HCT116 (cell line): ENCODE measurements around the gene GSN. TPM values are rescaled to one million over a fixed set of nuclear protein-coding genes. Genes with fewer than 3 reads are reported as not detected.

ENCODE experiments used
- ATAC-seq: fragments of 200-7000 bp; cut with Tn5 transposase; 2 replicates; pipeline ENCODE4 v1.9.1; 2020; ENCODE audit warnings: mild to moderate bottlenecking, moderate library complexity
- BruUV-seq: library from RNA; stranded (reverse); fragments of 400-500 nt; replicated peaks from 2 replicates; lab custom pipeline; 2021; lab: Mats Ljungman, UMichigan
- CTCF ChIA-PET: fragments of 300-600 bp; sonication (Branson Sonifier 250); formaldehyde crosslinking; loops from one replicate; lab custom pipeline; 2021; ENCODE audit warnings: antibody characterized with exemption; lab: Charles Lee
- POLR2A ChIA-PET: fragments of 300-600, 350-600 bp; sonication (Branson Sonifier 250); formaldehyde crosslinking; loops from one replicate; lab custom pipeline; 2021; ENCODE audit warnings: antibody characterized with exemption; lab: Charles Lee
- RAD21 ChIA-PET, 2 experiments: fragments of 300-600 bp; sonication (Branson Sonifier 250); formaldehyde crosslinking; loops; one replicate each; lab custom pipeline; 2023; ENCODE audit warnings: low total read pairs in 2 of 2; ENCODE audit not compliant: uncharacterized antibody in 2 of 2, unreplicated experiment in 2 of 2, low non-redundant PET in 1 of 2; lab: Charles Lee
- DNase-seq: peaks from one replicate; pipeline ENCODE4 v3.0.0-alpha.2; 2010; ENCODE audit warnings: low read depth, low spot score
- H2AFZ ChIP-seq: fragments of 200-600 bp; shearing (Covaris generic), sonication (generic); 2 replicates; pipeline ENCODE4 v1.6.1; 2017; ENCODE audit warnings: low read depth, mixed run types, mixed read lengths, antibody characterized with exemption, low read length; ENCODE audit not compliant: poor library complexity, severe bottlenecking
- H3K27ac ChIP-seq: 2 replicates; pipeline ENCODE4 v1.5.1; 2012; ENCODE audit warnings: low read depth, low read length
- H3K27me3 ChIP-seq: fragments of 200-600 bp; sonication (generic); 2 replicates; pipeline ENCODE4 v1.6.1; 2016; ENCODE audit warnings: mixed run types, low read length, mixed read lengths; ENCODE audit not compliant: insufficient read depth
- H3K36me3 ChIP-seq, 2 experiments: fragments of 200-500 bp in 1 of 2; fragments of 200-600 bp in 1 of 2; sonication (Bioruptor generic) in 1 of 2; sonication (generic) in 1 of 2; 2 replicates each; pipeline versions ENCODE4 v1.5.1 to v1.6.1; 2014 to 2016; ENCODE audit warnings: low read length in 2 of 2, inconsistent platforms in 1 of 2, mixed read lengths in 1 of 2, mixed run types in 1 of 2; ENCODE audit not compliant: insufficient read depth in 2 of 2, control insufficient read depth in 1 of 2
- H3K4me1 ChIP-seq, 2 experiments: fragments of 200-600 bp in 1 of 2; sonication (generic) in 1 of 2; 2 replicates each; pipeline versions ENCODE4 v1.5.1 to v1.6.1; 2012 to 2017; ENCODE audit warnings: low read length in 2 of 2, inconsistent platforms in 1 of 2, mild to moderate bottlenecking in 1 of 2, mixed read lengths in 1 of 2, mixed run types in 1 of 2, moderate library complexity in 1 of 2; ENCODE audit not compliant: insufficient read depth in 2 of 2, control insufficient read depth in 1 of 2
- H3K4me2 ChIP-seq: fragments of 200-600 bp; sonication (generic); 2 replicates; pipeline ENCODE4 v1.6.1; 2017; ENCODE audit warnings: mixed run types, low read length, mixed read lengths
- H3K4me3 ChIP-seq, 2 experiments: fragments of 200-600 bp in 1 of 2; sonication (generic) in 1 of 2; replicated peaks in 1 of 2; 2 replicates each; pipeline ENCODE4 v1.5.1; 2011 to 2016; ENCODE audit warnings: low read length in 2 of 2, control low read depth in 1 of 2, low read depth in 1 of 2, mild to moderate bottlenecking in 1 of 2, mixed read lengths in 1 of 2, mixed run types in 1 of 2
- H3K79me2 ChIP-seq: fragments of 200-600 bp; sonication (generic); 2 replicates; pipeline ENCODE4 v1.6.1; 2017; ENCODE audit warnings: mild to moderate bottlenecking, mixed run types, low read length, moderate library complexity, mixed read lengths; ENCODE audit not compliant: insufficient read depth
- H3K9ac ChIP-seq: fragments of 200-600 bp; sonication (generic); 2 replicates; pipeline ENCODE4 v1.6.1; 2016; ENCODE audit warnings: low read length, mixed read lengths
- H3K9me2 ChIP-seq: fragments of 200-600 bp; sonication (generic), shearing (Covaris generic); 2 replicates; pipeline ENCODE4 v1.6.1; 2017; ENCODE audit warnings: mixed run types, mild to moderate bottlenecking, moderate library complexity; ENCODE audit not compliant: insufficient read depth
- H3K9me3 ChIP-seq, 2 experiments: fragments of 200-500 bp in 1 of 2; fragments of 200-600 bp in 1 of 2; sonication (Bioruptor generic) in 1 of 2; sonication (generic) in 1 of 2; 2 replicates each; pipeline ENCODE4 v1.6.1; 2014 to 2017; ENCODE audit warnings: low read length in 2 of 2, mixed read lengths in 2 of 2, inconsistent platforms in 1 of 2, low read depth in 1 of 2, mild to moderate bottlenecking in 1 of 2, mixed run types in 1 of 2, moderate library complexity in 1 of 2; ENCODE audit not compliant: control insufficient read depth in 1 of 2, insufficient read depth in 1 of 2
- H4K20me1 ChIP-seq: fragments of 200-600 bp; sonication (generic), shearing (Covaris generic); 2 replicates; pipeline ENCODE4 v1.6.1; 2017; ENCODE audit warnings: mixed run types, mild to moderate bottlenecking, moderate library complexity; ENCODE audit not compliant: insufficient read depth
- CBX3 ChIP-seq: IDR thresholded peaks from 2 replicates; pipeline ENCODE4 v1.6.1; 2012; ENCODE audit warnings: low read depth
- CEBPB ChIP-seq: IDR thresholded peaks from 2 replicates; pipeline ENCODE4 v1.6.1; 2012; ENCODE audit warnings: low read depth
- EZH2phosphoT487 ChIP-seq: fragments of 200-600 bp; IDR thresholded peaks from 2 replicates; pipeline ENCODE4 v1.6.1; 2018; ENCODE audit warnings: antibody characterized with exemption, borderline replicate concordance
- FOSL1 ChIP-seq: IDR thresholded peaks from 2 replicates; pipeline ENCODE4 v1.6.1; 2012; ENCODE audit warnings: low read depth
- MAX ChIP-seq: IDR thresholded peaks from 2 replicates; pipeline ENCODE4 v1.6.1; 2012
- POLR2A ChIP-seq: IDR thresholded peaks from 2 replicates; pipeline ENCODE4 v1.7.0; 2011; ENCODE audit warnings: borderline replicate concordance; ENCODE audit not compliant: insufficient read depth, insufficient read length; ENCODE audit errors: extremely low read depth
- SIN3A ChIP-seq: IDR thresholded peaks from 2 replicates; pipeline ENCODE4 v1.6.1; 2012; ENCODE audit warnings: low read depth
- SP1 ChIP-seq: IDR thresholded peaks from 2 replicates; pipeline ENCODE4 v1.6.1; 2012; ENCODE audit warnings: low read depth
- YY1 ChIP-seq: IDR thresholded peaks from 2 replicates; pipeline ENCODE4 v1.6.1; 2011; ENCODE audit warnings: low read length, low read depth, moderate library complexity, mild to moderate bottlenecking; ENCODE audit not compliant: insufficient replicate concordance; ENCODE audit errors: extremely low read depth
- ZBTB33 ChIP-seq: IDR thresholded peaks from 2 replicates; pipeline ENCODE4 v1.6.1; 2011; ENCODE audit warnings: mild to moderate bottlenecking, low read length, moderate library complexity; ENCODE audit not compliant: insufficient replicate concordance; ENCODE audit errors: extremely low read depth
- intact Hi-C: fragments of 100-400 bp; cut with micrococcal nuclease; formaldehyde crosslinking; loops from 2 replicates; pipeline ENCODE4 v1.10.0; 2022
- total RNA-seq: library from RNA; stranded (reverse); gene quantifications from one replicate; pipeline ENCODE4 v1.2.1, GENCODE V29; 2021; ENCODE audit not compliant: unreplicated experiment

Gene GSN
- total RNA-seq, 1 experiment from 2014 or later, result 71.3 TPM

GRCh38 chr9:121317737-121318630 lies 50.0 kb downstream of the GSN start:
- DNase-seq (no peak), ATAC-seq (no peak)
- ChIA-PET CTCF (interaction anchor here (0.7 to 2.5 kb wide), 5 partner anchors 31 to 122 kb away, joined by 3 to 24 read pairs (median 3); no protein-coding TSS in a partner anchor), POLR2A (interaction anchor here (0.9 kb wide), 1 partner anchor 37 kb away, joined by 3 read pairs; no protein-coding TSS in a partner anchor), RAD21 (interaction anchor here (0.6 to 0.7 kb wide), 2 partner anchors 81 to 83 kb away, joined by 3 read pairs; no protein-coding TSS in a partner anchor)
- H3K27ac ChIP-seq, result no peak overlapping the region
- no peaks in the 10 kb centered on the region for H3K27me3 ChIP-seq
- peaks cover 23 to 32% of the 10 kb centered on the region in 2 experiments for H3K4me1 ChIP-seq
- H3K4me3 ChIP-seq, result no peak overlapping the region
- no TSS peak for BruUV-seq
- intact Hi-C loops, result no loop called here
- TF ChIP-seq ZBTB33 (no peak), FOSL1 (no peak), YY1 (no peak), POLR2A (no peak), MAX (no peak), SP1 (no peak), SIN3A (no peak), CBX3 (no peak), EZH2phosphoT487 (no peak), CEBPB (no peak)
- H3K79me2 ChIP-seq, result no peaks in the 10 kb centered on the region
- H3K9ac ChIP-seq, result no peak overlapping the region
- 0 out of 4 replicates have a peak, but pooled peaks cover 2 to 6% of the 10 kb centered on the region in 2 experiments for H3K36me3 ChIP-seq
- H4K20me1 ChIP-seq, result no peaks in the 10 kb centered on the region
- no peaks in the 10 kb centered on the region for H3K9me3 ChIP-seq
- H3K4me2 ChIP-seq, result no peak overlapping the region
- H2AFZ ChIP-seq, result no peak overlapping the region
- no peaks in the 10 kb centered on the region for H3K9me2 ChIP-seq
